ENCODE measurements around the gene LRRC74B. TPM values are rescaled to one million over a fixed set of nuclear protein-coding genes. Genes with fewer than 3 reads are reported as not detected.

Gene LRRC74B
- total and polyA plus RNA-seq, 2 experiments from 2014 or later, result 0.20 to 0.52 TPM

GRCh38 chr22:21077884-21078508 is 32.2 kb downstream of the LRRC74B start:
- no peak overlapping the region for H3K4me3 ChIP-seq
- H3K9me3 ChIP-seq (ENCODE audit: low read depth), result no peaks in the 10 kb centered on the region
- no peak overlapping the region for H3K27ac ChIP-seq
- TF ChIP-seq, protein P1, sequence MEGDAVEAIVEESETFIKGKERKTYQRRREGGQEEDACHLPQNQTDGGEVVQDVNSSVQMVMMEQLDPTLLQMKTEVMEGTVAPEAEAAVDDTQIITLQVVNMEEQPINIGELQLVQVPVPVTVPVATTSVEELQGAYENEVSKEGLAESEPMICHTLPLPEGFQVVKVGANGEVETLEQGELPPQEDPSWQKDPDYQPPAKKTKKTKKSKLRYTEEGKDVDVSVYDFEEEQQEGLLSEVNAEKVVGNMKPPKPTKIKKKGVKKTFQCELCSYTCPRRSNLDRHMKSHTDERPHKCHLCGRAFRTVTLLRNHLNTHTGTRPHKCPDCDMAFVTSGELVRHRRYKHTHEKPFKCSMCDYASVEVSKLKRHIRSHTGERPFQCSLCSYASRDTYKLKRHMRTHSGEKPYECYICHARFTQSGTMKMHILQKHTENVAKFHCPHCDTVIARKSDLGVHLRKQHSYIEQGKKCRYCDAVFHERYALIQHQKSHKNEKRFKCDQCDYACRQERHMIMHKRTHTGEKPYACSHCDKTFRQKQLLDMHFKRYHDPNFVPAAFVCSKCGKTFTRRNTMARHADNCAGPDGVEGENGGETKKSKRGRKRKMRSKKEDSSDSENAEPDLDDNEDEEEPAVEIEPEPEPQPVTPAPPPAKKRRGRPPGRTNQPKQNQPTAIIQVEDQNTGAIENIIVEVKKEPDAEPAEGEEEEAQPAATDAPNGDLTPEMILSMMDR (IDR thresholded peaks at IDR 0.05; ENCODE audit: poor library complexity), result no peak
- H3K79me2 ChIP-seq, result no peaks in the 10 kb centered on the region
- H2AFZ ChIP-seq, result no peak overlapping the region
- 91% methylated on average over 14 of the region's 16 CpGs for WGBS (ENCODE audit: low lambda C conversion rate, missing lambda C conversion rate)
- no peaks in the 10 kb centered on the region for H3K4me1 ChIP-seq (ENCODE audit: insufficient read depth)
- no peaks in the 10 kb centered on the region for H3K36me3 ChIP-seq (replicated peaks; ENCODE audit: insufficient read depth, low read depth)
- H3K9me2 ChIP-seq (replicated peaks; ENCODE audit: insufficient read depth), result no peaks in the 10 kb centered on the region
- no peaks in the 10 kb centered on the region for H3K27me3 ChIP-seq
- no peak for DNase-seq (ENCODE audit: low spot score)
- H4K20me1 ChIP-seq (ENCODE audit: insufficient read depth, poor library complexity, severe bottlenecking), result no peaks in the 10 kb centered on the region
- no peak overlapping the region for H3K4me2 ChIP-seq

GRCh38 chr22:21078916-21079315 is 33.2 kb downstream of the LRRC74B start:
- no peaks in the 10 kb centered on the region for H3K4me1 ChIP-seq (ENCODE audit: insufficient read depth)
- 83% methylated on average over 10 of the region's 11 CpGs for WGBS (ENCODE audit: low lambda C conversion rate, missing lambda C conversion rate)
- no peak for DNase-seq (ENCODE audit: low spot score)
- H2AFZ ChIP-seq, result no peak overlapping the region
- H3K27ac ChIP-seq, result no peak overlapping the region
- no peaks in the 10 kb centered on the region for H3K9me3 ChIP-seq (ENCODE audit: low read depth)
- H3K79me2 ChIP-seq, result no peaks in the 10 kb centered on the region
- H3K27me3 ChIP-seq, result no peaks in the 10 kb centered on the region
- no peak overlapping the region for H3K4me3 ChIP-seq
- no peaks in the 10 kb centered on the region for H3K9me2 ChIP-seq (replicated peaks; ENCODE audit: insufficient read depth)
- H3K36me3 ChIP-seq (replicated peaks; ENCODE audit: insufficient read depth, low read depth), result no peaks in the 10 kb centered on the region
- H4K20me1 ChIP-seq (ENCODE audit: insufficient read depth, poor library complexity, severe bottlenecking), result no peaks in the 10 kb centered on the region
- no peak for TF ChIP-seq EZH2phosphoT487 (IDR thresholded peaks at IDR 0.05; ENCODE audit: low read depth, severe bottlenecking, unreplicated experiment)
- TF ChIP-seq, protein P1 (IDR thresholded peaks at IDR 0.05; ENCODE audit: poor library complexity), result no peak
- no peak for TF ChIP-seq EZH2 (IDR thresholded peaks at IDR 0.05; ENCODE audit: borderline replicate concordance)
- no peak overlapping the region for H3K4me2 ChIP-seq

DNA sequence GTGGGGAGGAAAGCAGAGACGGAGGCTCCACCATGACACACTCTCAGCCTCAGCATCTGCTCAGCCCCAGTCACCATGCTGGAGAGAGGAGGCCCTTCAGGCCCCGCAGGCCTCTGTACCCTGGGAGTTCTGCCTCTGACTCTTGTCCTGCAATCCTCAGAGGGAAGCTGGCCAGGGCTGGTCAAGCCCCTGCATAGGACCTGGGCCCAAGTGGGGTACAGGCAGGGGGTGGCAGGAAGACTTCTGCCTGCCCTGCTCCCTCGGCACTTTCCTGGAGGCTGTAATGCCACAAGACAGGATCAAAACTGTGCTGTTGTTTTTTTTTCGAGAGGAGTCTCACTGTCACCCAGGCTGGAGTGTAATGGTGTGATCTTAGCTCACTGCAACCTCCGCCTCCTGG is 33.7 kb downstream of the LRRC74B start:
- Histone ChIP-seq H2AFZ (no peak overlapping the region), H3K9me2 (replicated peaks; ENCODE audit: insufficient read depth) (no peaks in the 10 kb centered on the region), H4K20me1 (ENCODE audit: insufficient read depth, poor library complexity, severe bottlenecking) (no peaks in the 10 kb centered on the region), H3K9me3 (ENCODE audit: low read depth) (no peaks in the 10 kb centered on the region), H3K4me3 (no peak overlapping the region), H3K27me3 (no peaks in the 10 kb centered on the region), H3K4me2 (no peak overlapping the region), H3K4me1 (ENCODE audit: insufficient read depth) (no peaks in the 10 kb centered on the region), H3K27ac (no peak overlapping the region), H3K79me2 (no peaks in the 10 kb centered on the region), H3K36me3 (replicated peaks; ENCODE audit: insufficient read depth, low read depth) (no peaks in the 10 kb centered on the region)
- TF ChIP-seq, protein P1 (IDR thresholded peaks at IDR 0.05; ENCODE audit: poor library complexity), result no peak
- TF ChIP-seq EZH2 (IDR thresholded peaks at IDR 0.05; ENCODE audit: borderline replicate concordance) (no peak), EZH2phosphoT487 (IDR thresholded peaks at IDR 0.05; ENCODE audit: low read depth, severe bottlenecking, unreplicated experiment) (no peak)
- 85% methylated on average over 5 of the region's 5 CpGs for WGBS (ENCODE audit: low lambda C conversion rate, missing lambda C conversion rate)
- DNase-seq (ENCODE audit: low spot score), result no peak

All from hepatocyte (in vitro differentiated cells).